GM12878 (cell line): ENCODE results near the gene DNAH11.

ENCODE experiments used
- BACH1 ChIP-seq: fragments of 450-650 bp; IDR thresholded peaks from 2 replicates; pipeline ENCODE4 v1.6.1; 2017; ENCODE audit warnings: mild to moderate bottlenecking, borderline replicate concordance
- BHLHE40 ChIP-seq, 2 experiments: fragments of 450-650 bp in 1 of 2; IDR thresholded peaks; 2 replicates each; pipeline ENCODE4 v1.6.1; 2011 to 2017; ENCODE audit warnings: low read depth in 2 of 2, borderline replicate concordance in 1 of 2, improper control_type of control experiment in 1 of 2, low read length in 1 of 2, mild to moderate bottlenecking in 1 of 2
- CEBPB ChIP-seq, 2 experiments: fragments of 150-350 bp in 1 of 2; IDR thresholded peaks; 2 replicates each; pipeline ENCODE4 v1.6.1; 2012 to 2014; ENCODE audit warnings: low read depth in 2 of 2, low read length in 2 of 2, borderline replicate concordance in 1 of 2, inconsistent platforms in 1 of 2
- DPF2 ChIP-seq: fragments of 450-650 bp; IDR thresholded peaks from 2 replicates; pipeline ENCODE4 v1.6.1; 2017; ENCODE audit warnings: mild to moderate bottlenecking
- HDGF ChIP-seq: fragments of 450-650 bp; IDR thresholded peaks from 2 replicates; pipeline ENCODE4 v1.6.1; 2016; ENCODE audit warnings: antibody characterized with exemption
- MAX ChIP-seq: IDR thresholded peaks from 2 replicates; pipeline ENCODE4 v1.6.1; 2012; ENCODE audit warnings: low read depth, low read length, improper control_type of control experiment
- MXI1 ChIP-seq: fragments of 150-350 bp; IDR thresholded peaks from 2 replicates; pipeline ENCODE4 v1.6.1; 2011; ENCODE audit warnings: low read depth, mild to moderate bottlenecking, inconsistent platforms, low read length, improper control_type of control experiment
- POLR2A ChIP-seq: IDR thresholded peaks from 2 replicates; pipeline ENCODE4 v1.6.1; 2011; ENCODE audit warnings: low read depth, mild to moderate bottlenecking, low read length
- RFX5 ChIP-seq: IDR thresholded peaks from 2 replicates; pipeline ENCODE4 v1.6.1; 2011; ENCODE audit warnings: low read depth, low read length, improper control_type of control experiment
- SRF ChIP-seq, 2 experiments: IDR thresholded peaks; 2 replicates each; pipeline ENCODE4 v1.6.1; 2011; ENCODE audit warnings: low read depth in 2 of 2, low read length in 2 of 2, mild to moderate bottlenecking in 1 of 2, moderate library complexity in 1 of 2
- TAF1 ChIP-seq: IDR thresholded peaks from 2 replicates; pipeline ENCODE4 v1.6.1; 2011; ENCODE audit warnings: mild to moderate bottlenecking, low read depth, low read length, borderline replicate concordance
- TCF7 ChIP-seq: IDR thresholded peaks from 2 replicates; pipeline ENCODE4 v1.6.1; 2014; ENCODE audit warnings: antibody characterized with exemption, borderline replicate concordance
- YBX1 ChIP-seq: fragments of 450-650 bp; IDR thresholded peaks from 2 replicates; pipeline ENCODE4 v1.6.1; 2016; ENCODE audit warnings: antibody characterized with exemption
- YY1 ChIP-seq: IDR thresholded peaks from 2 replicates; pipeline ENCODE4 v1.6.1; 2011; ENCODE audit warnings: low read depth, mild to moderate bottlenecking, low read length

GRCh38 chr7:21642422-21642821 lies 99.6 kb downstream of the DNAH11 start:
- TF ChIP-seq SRF (IDR thresholded peaks at IDR 0.05; ENCODE audit: low read depth in 2 of 2, low read length in 2 of 2) = no peak
- TF ChIP-seq HDGF = no peak
- no peak for TF ChIP-seq YBX1
- no peak for TF ChIP-seq TAF1
- no peak for TF ChIP-seq CEBPB (IDR thresholded peaks at IDR 0.05; ENCODE audit: borderline replicate concordance in 1 of 2, low read depth in 2 of 2, low read length in 2 of 2)
- no peak for TF ChIP-seq TCF7
- TF ChIP-seq DPF2 = no peak
- no peak for TF ChIP-seq POLR2A
- TF ChIP-seq RFX5 = no peak
- no peak for TF ChIP-seq MXI1
- no peak for TF ChIP-seq BACH1
- TF ChIP-seq MAX = no peak
- TF ChIP-seq YY1 = no peak
- no peak for TF ChIP-seq BHLHE40 (IDR thresholded peaks at IDR 0.05; ENCODE audit: borderline replicate concordance in 1 of 2, low read depth in 2 of 2, low read length in 1 of 2)
